Neural cell (in vitro differentiated cells): ENCODE results near the gene ELANE. TPM values are rescaled to one million over a fixed set of nuclear protein-coding genes. Genes with fewer than 3 reads are reported as not detected.
A peak's percentile ranks its signal among the peaks of the same experiment; 100 is the strongest.

Experiments used
- H2AFZ ChIP-seq: fragments of 200-600, 300-800 bp; sonication (generic), shearing (Covaris generic); 2 replicates; pipeline ENCODE4 v1.6.0; 2014; ENCODE audit warnings: low read depth, mild to moderate bottlenecking, antibody characterized with exemption, low read length, moderate library complexity
- H3F3A ChIP-seq: fragments of 200-600 bp; shearing (Covaris generic); 2 replicates; pipeline ENCODE4 v1.6.1; 2016; ENCODE audit warnings: mild to moderate bottlenecking, moderate library complexity, mixed read lengths, antibody characterized with exemption, low read length; ENCODE audit not compliant: insufficient read depth, poor library complexity, severe bottlenecking
- H3K27ac ChIP-seq: fragments of 200-600, 300-800 bp; sonication (generic), shearing (Covaris generic); 2 replicates; pipeline ENCODE4 v1.5.1; 2014; ENCODE audit warnings: mild to moderate bottlenecking, low read length, moderate library complexity
- H3K27me3 ChIP-seq: fragments of 300-800, 200-600 bp; sonication (generic), shearing (Covaris generic); 2 replicates; pipeline ENCODE4 v1.6.0; 2014; ENCODE audit warnings: mild to moderate bottlenecking, low read depth, low read length, moderate library complexity; ENCODE audit not compliant: insufficient read depth
- H3K36me3 ChIP-seq: fragments of 300-800, 200-600 bp; sonication (generic), shearing (Covaris generic); 2 replicates; pipeline ENCODE4 v1.5.1; 2014; ENCODE audit warnings: mild to moderate bottlenecking, antibody characterized with exemption, low read length, moderate library complexity; ENCODE audit not compliant: insufficient read depth
- H3K4me2 ChIP-seq: fragments of 300-800, 200-600 bp; sonication (generic), shearing (Covaris generic); 2 replicates; pipeline ENCODE4 v1.6.0; 2014; ENCODE audit warnings: mild to moderate bottlenecking, low read length
- H3K4me3 ChIP-seq: fragments of 300-800, 200-600 bp; sonication (generic), shearing (Covaris generic); 2 replicates; pipeline ENCODE4 v1.5.1; 2014; ENCODE audit warnings: mild to moderate bottlenecking, low read length, moderate library complexity
- H3K79me2 ChIP-seq: fragments of 200-600 bp; shearing (Covaris generic); replicated peaks from 2 replicates; pipeline ENCODE4 v1.6.0; 2014; ENCODE audit warnings: mild to moderate bottlenecking, low read length, moderate library complexity; ENCODE audit not compliant: insufficient read depth
- H3K9ac ChIP-seq: fragments of 300-800, 200-600 bp; sonication (generic), shearing (Covaris generic); 2 replicates; pipeline ENCODE4 v1.6.1; 2016; ENCODE audit warnings: mild to moderate bottlenecking, low read length, mixed read lengths
- H3K9me2 ChIP-seq: fragments of 200-600 bp; shearing (Covaris generic); 2 replicates; pipeline ENCODE4 v1.6.1; 2016; ENCODE audit warnings: mild to moderate bottlenecking, low read length, mixed read lengths; ENCODE audit not compliant: insufficient read depth
- H3K9me3 ChIP-seq: fragments of 200-600, 300-800 bp; sonication (generic), shearing (Covaris generic); 2 replicates; pipeline ENCODE4 v1.6.1; 2016; ENCODE audit warnings: mild to moderate bottlenecking, mixed run types, low read length, moderate library complexity, mixed read lengths
- H4K20me1 ChIP-seq: fragments of 200-600 bp; shearing (Covaris generic); 2 replicates; pipeline ENCODE4 v1.6.1; 2016; ENCODE audit warnings: mild to moderate bottlenecking, mixed run types; ENCODE audit not compliant: insufficient read depth
- EP300 ChIP-seq: fragments of 450-650 bp; conservative IDR thresholded peaks from 2 replicates; pipeline ENCODE4 v1.6.1; 2014; ENCODE audit warnings: antibody characterized with exemption, mild to moderate bottlenecking, moderate library complexity; ENCODE audit not compliant: poor library complexity, severe bottlenecking
- EZH2 ChIP-seq: fragments of 200-600, 300-800 bp; shearing (Covaris generic), sonication (generic); IDR thresholded peaks from 2 replicates; pipeline ENCODE4 v1.6.1; 2014; ENCODE audit warnings: antibody characterized with exemption, low read length, borderline replicate concordance, mild to moderate bottlenecking; ENCODE audit not compliant: insufficient read depth, poor library complexity, severe bottlenecking
- MXI1 ChIP-seq: fragments of 450-650 bp; conservative IDR thresholded peaks from 2 replicates; pipeline ENCODE4 v1.6.1; 2014; ENCODE audit warnings: antibody characterized with exemption, mild to moderate bottlenecking; ENCODE audit not compliant: poor library complexity, severe bottlenecking
- POLR2AphosphoS5 ChIP-seq: IDR thresholded peaks from 2 replicates; pipeline ENCODE4 v1.6.1; 2012
- RAD21 ChIP-seq: fragments of 450-650 bp; conservative IDR thresholded peaks from 2 replicates; pipeline ENCODE4 v1.6.1; 2014; ENCODE audit warnings: antibody characterized with exemption, mild to moderate bottlenecking, moderate library complexity
- SMC3 ChIP-seq: fragments of 450-650 bp; conservative IDR thresholded peaks from 2 replicates; pipeline ENCODE4 v1.6.1; 2014; ENCODE audit warnings: antibody characterized with exemption, mild to moderate bottlenecking, moderate library complexity; ENCODE audit not compliant: poor library complexity
- TAF1 ChIP-seq: IDR thresholded peaks from 2 replicates; pipeline ENCODE4 v1.6.1; 2012; ENCODE audit warnings: low read depth
- polyA plus RNA-seq: library from polyadenylated mRNA; depleted of rRNA; stranded (reverse); fragments of >200 nt; gene quantifications from 2 replicates; pipeline ENCODE4 v1.2.3, GENCODE V29; 2014
- TF ChIP-seq, protein P1 (sequence below): IDR thresholded peaks from 2 replicates; pipeline ENCODE4 v1.6.1; 2012; ENCODE audit warnings: borderline replicate concordance
- TF ChIP-seq, protein P2 (sequence below): fragments of 450-650 bp; IDR thresholded peaks from 2 replicates; pipeline ENCODE4 v1.5.1; 2014; ENCODE audit warnings: antibody characterized with exemption, mild to moderate bottlenecking, moderate library complexity; ENCODE audit not compliant: poor library complexity, severe bottlenecking

ELANE gene
- polyA plus RNA-seq, 1 donor from 2014 or later: not detected

DNA sequence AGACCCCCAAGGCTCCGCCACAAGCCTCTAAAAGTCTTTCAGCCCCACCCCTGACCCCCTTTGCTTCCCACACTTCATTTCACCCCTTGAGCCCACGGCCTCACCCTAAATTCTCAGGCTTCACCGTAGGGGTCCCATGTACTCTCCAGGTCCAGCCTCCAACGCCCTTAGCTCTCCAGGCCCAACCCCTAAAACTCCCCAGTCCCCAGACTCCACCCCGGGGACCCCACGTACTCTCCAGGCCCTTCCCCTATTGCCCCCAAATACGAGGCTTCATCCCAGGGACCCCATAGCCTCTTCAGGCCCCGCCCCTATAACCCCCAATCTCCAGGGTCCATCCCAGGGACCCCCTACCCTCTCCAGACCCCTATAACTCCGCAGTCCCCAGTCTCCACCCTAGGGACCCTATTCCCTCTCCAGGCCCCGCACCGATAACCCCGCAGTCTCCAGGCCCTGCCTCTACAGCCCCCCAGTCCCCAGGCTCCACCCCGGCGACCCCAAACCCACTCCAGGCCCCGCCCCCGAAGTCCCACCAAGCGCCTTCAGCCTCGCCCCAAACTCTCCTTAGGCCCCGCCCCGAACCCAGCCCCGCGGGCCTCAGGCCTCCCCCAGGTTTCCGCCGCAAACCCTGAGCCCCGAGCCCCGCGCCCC is 40.3 kb downstream of the ELANE start:
- H3K9ac ChIP-seq: peak overlapping the region; percentile 85
- peak overlapping the region; percentile 80 for H3K4me2 ChIP-seq
- H3K27me3 ChIP-seq: no peaks in the 10 kb centered on the region
- H4K20me1 ChIP-seq: no peaks in the 10 kb centered on the region
- TF ChIP-seq, protein P1, sequence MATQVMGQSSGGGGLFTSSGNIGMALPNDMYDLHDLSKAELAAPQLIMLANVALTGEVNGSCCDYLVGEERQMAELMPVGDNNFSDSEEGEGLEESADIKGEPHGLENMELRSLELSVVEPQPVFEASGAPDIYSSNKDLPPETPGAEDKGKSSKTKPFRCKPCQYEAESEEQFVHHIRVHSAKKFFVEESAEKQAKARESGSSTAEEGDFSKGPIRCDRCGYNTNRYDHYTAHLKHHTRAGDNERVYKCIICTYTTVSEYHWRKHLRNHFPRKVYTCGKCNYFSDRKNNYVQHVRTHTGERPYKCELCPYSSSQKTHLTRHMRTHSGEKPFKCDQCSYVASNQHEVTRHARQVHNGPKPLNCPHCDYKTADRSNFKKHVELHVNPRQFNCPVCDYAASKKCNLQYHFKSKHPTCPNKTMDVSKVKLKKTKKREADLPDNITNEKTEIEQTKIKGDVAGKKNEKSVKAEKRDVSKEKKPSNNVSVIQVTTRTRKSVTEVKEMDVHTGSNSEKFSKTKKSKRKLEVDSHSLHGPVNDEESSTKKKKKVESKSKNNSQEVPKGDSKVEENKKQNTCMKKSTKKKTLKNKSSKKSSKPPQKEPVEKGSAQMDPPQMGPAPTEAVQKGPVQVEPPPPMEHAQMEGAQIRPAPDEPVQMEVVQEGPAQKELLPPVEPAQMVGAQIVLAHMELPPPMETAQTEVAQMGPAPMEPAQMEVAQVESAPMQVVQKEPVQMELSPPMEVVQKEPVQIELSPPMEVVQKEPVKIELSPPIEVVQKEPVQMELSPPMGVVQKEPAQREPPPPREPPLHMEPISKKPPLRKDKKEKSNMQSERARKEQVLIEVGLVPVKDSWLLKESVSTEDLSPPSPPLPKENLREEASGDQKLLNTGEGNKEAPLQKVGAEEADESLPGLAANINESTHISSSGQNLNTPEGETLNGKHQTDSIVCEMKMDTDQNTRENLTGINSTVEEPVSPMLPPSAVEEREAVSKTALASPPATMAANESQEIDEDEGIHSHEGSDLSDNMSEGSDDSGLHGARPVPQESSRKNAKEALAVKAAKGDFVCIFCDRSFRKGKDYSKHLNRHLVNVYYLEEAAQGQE: no peak
- no peak for TF ChIP-seq EP300
- no peaks in the 10 kb centered on the region for H3F3A ChIP-seq
- peak overlapping the region; percentile 76 for H3K4me3 ChIP-seq
- H3K27ac ChIP-seq: peak overlapping the region; percentile 86
- H3K9me2 ChIP-seq: no peaks in the 10 kb centered on the region
- H3K79me2 ChIP-seq: peaks cover 6% of the 10 kb centered on the region
- no peaks in the 10 kb centered on the region for H3K36me3 ChIP-seq
- no peaks in the 10 kb centered on the region for H3K9me3 ChIP-seq
- no peak overlapping the region for H2AFZ ChIP-seq

DNA sequence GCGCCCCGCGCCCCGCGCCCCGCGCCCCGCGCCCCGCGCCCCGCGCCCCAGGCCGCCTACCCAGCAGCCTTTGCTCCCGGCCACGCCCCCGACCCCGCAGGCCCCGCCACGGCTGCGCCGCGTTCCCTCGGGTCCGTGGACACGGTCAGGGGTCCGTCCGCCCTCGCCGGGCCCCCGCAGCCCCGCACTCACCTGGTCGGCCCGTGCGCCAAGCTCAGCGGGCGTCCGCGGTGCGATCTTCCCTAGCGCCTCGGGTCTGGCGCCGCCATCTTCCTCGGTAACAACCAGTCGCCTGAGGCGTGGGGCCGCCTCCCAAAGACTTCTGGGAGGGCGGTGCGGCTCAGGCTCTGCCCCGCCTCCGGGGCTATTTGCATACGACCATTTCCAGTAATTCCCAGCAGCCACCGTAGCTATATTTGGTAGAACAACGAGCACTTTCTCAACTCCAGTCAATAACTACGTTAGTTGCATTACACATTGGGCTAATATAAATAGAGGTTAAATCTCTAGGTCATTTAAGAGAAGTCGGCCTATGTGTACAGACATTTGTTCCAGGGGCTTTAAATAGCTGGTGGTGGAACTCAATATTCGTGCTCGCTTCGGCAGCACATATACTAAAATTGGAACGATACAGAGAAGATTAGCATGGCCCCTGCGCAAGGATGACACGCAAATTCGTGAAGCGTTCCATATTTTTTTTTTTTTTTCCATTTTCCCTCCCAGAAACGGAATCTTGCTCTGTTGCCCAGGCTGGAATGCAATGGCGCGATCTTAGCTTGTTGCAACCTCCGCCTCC is 41.0 kb downstream of the ELANE start, which contains the start of the genes MED16 and RNU6-9:
Gene MED16 (minus strand): TSS at position 294 of the 796 bp plus-strand sequence. CDS start 2,056 bp downstream, outside the sequence.
Gene RNU6-9 (plus strand): TSS at position 591 of the 796 bp plus-strand sequence.
- Histone ChIP-seq H3K4me2 (peak within 1 kb of the TSS; percentile 80), H3K36me3 (no peaks in the 10 kb centered on the region), H3K9me3 (no peaks in the 10 kb centered on the region), H4K20me1 (no peaks in the 10 kb centered on the region), H3K4me3 (peak within 1 kb of the TSS; percentile 76), H3K9me2 (no peaks in the 10 kb centered on the region), H3F3A (no peaks in the 10 kb centered on the region), H3K79me2 (peaks cover 6% of the 10 kb centered on the region), H2AFZ (peak within 1 kb of the TSS; percentile 10), H3K27me3 (no peaks in the 10 kb centered on the region), H3K9ac (peak within 1 kb of the TSS; percentile 85), H3K27ac (peak within 1 kb of the TSS; percentile 86)
- TF ChIP-seq MXI1 (peak; percentile 88), POLR2AphosphoS5 (peak; percentile 83), SMC3 (no peak), RAD21 (peak; percentile 29), EP300 (no peak), TAF1 (peak; percentile 32), EZH2 (no peak)
- TF ChIP-seq, protein P1: peak; percentile 40
- TF ChIP-seq, protein P2, sequence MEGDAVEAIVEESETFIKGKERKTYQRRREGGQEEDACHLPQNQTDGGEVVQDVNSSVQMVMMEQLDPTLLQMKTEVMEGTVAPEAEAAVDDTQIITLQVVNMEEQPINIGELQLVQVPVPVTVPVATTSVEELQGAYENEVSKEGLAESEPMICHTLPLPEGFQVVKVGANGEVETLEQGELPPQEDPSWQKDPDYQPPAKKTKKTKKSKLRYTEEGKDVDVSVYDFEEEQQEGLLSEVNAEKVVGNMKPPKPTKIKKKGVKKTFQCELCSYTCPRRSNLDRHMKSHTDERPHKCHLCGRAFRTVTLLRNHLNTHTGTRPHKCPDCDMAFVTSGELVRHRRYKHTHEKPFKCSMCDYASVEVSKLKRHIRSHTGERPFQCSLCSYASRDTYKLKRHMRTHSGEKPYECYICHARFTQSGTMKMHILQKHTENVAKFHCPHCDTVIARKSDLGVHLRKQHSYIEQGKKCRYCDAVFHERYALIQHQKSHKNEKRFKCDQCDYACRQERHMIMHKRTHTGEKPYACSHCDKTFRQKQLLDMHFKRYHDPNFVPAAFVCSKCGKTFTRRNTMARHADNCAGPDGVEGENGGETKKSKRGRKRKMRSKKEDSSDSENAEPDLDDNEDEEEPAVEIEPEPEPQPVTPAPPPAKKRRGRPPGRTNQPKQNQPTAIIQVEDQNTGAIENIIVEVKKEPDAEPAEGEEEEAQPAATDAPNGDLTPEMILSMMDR: no peak
